IPS DF 19.7 (cell line): ENCODE measurements around the gene GRIN1.
A peak's percentile ranks its signal among the peaks of the same experiment; 100 is the strongest.

Experiments used
- DNase-seq: peaks from one replicate; pipeline ENCODE4 v3.0.0-alpha.2; 2013; ENCODE audit warnings: low read depth, low spot score

The GRIN1 gene

GRCh38 chr9:137178201-137178938, 39.4 kb downstream of the GRIN1 start:
- DNase-seq = no peak

GRCh38 chr9:137178939-137179630, 40.1 kb downstream of the GRIN1 start:
- no peak for DNase-seq

- no peak for DNase-seq
These were observed 40.8 kb downstream of the GRIN1 start for GRCh38 chr9:137179761-137180160.

DNA sequence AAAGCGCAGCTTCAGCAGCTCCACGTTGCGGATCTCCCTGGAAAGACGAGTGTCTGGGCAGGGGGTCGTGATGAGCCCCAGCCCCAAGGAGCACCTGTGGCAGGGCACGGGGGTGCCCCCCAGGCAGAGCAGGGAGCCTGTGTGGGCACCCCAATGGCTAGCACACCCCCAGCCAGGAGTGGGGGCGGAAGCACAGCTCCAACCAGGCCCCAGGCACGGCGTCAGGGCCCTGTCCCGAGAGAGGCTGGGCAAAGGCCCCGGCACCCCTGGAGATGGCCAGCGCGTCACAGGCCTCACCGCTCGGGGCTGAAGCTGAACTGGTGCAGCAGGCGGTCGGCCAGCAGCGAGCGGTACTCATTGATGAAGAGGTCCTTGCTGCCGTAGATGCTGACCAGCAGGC, 41.5 kb downstream of the GRIN1 start:
- no peak for DNase-seq

DNA sequence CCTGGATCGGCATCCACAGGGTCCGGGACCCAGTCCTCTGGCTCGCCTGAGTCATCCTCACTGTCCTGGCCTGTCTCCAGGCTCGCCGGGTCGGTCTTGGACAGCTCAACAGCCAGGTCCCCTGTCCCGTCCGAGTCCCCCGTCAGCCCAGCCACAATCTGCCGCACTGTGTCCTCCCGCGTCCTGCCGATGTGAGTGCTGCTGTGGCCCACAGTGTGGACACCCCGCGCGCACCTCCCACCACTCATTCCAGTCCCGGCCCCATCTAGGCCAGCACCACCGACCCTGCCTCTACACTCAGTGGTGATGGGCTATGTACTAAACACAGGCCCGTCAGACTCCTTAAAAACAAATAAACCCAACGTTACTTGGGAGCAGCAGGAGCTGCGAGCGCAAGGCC, 42.7 kb downstream of the GRIN1 start:
- DNase-seq = no peak

DNA sequence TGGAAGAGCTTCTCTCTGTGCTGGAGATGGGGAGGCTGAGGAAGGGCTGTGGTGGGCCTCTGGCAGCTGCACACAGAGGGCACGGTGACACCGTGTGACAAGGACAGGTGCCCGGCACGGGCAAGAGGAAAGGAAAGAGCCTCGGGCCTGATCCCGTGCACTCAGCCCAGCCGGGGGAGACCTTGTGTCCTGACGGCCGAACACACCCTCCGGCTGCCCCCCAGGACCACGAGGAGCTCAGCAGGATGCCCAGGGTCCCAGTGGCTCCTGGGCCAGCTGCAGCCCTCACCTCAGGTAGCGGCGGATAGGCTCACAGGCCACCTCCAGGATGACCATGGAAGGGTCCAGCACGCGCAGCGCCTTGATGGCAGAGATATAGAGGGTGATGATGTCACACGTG, 43.9 kb downstream of the GRIN1 start:
- DNase-seq = no peak

DNA sequence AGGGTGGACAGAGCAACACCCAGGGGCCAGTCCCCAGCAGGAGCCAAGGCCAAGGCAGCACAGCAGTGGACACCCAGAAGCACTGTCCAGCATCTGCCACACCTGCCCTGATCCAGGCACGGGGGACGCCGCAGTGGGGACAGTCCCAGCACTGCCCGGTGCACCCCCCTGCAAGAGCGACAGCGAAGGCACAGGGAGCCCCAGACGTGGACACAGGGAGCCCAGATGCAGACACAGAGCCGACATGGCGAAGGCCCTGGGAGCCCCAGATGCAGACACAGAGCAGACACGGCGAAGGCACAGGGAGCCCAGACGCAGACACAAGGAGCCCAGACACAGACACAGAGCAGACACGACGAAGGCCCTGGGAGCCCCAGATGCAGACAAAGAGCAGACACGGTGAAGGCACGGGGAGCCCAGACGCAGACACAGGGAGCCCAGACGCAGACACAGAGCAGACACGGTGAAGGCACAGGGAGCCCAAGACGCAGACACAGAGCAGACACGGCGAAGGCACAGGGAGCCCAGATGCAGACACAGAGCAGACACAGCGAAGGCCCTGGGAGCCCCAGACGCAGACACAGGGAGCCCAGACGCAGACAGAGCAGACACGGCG, 45.1 kb downstream of the GRIN1 start:
- DNase-seq = no peak

GRCh38 chr9:137184881-137185660, 46.1 kb downstream of the GRIN1 start:
- DNase-seq = no peak

DNA sequence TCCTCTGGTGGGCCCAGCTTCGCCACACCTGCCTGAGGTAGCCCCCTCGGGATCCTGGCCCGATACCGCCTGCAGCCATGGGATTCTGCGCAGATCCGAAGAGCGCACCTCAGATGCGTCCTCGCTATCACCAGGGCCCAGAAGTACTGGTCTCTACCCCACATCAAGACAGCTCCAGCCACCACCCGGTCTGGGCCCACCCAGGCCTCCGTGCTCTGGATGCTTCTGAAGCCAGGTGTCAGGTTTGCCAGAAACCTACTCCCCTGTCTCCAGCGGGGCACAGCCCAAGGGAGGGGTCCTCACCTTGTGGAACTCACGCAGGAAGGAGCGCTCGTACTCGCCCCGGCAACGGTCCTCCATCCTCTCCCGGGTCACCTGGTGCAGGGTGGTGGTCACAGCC, 47.0 kb downstream of the GRIN1 start:
- DNase-seq = no peak

GRCh38 chr9:137186385-137186784, 47.4 kb downstream of the GRIN1 start:
- no peak for DNase-seq

- no peak for DNase-seq
These were observed 48.4 kb downstream of the GRIN1 start for GRCh38 chr9:137187386-137187785.

DNA sequence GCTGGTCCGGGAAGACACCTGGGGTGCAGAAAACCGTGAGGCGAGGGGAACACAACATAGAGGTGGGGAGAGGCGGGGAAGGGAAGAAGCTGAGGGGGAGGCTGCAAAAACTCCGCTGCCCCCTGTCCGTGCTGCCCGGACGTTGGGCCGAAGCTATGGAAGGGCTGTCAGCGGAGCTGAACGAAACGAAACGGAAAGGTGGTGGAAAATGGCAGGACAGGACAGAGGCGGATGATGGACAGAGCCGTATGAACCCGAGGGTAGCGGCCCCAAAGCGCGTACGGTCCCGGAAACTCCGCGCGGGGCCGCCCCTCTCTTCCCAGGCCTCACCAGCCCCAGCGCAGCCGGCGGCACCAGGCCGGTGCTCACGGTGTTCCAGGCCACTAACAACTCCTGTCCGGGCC, 49.1 kb downstream of the GRIN1 start:
- no peak for DNase-seq

- peak; percentile 67 for DNase-seq
These were observed 49.7 kb downstream of the GRIN1 start, which contains the start of the genes ANAPC2 and SSNA1 for GRCh38 chr9:137188490-137189296. TSS of gene ANAPC2 (minus strand) at chr9:137188560. CDS start at chr9:137188532, 28 bp downstream. TSS of gene SSNA1 (plus strand) at chr9:137188676. CDS start at chr9:137188727, 51 bp downstream.

DNA sequence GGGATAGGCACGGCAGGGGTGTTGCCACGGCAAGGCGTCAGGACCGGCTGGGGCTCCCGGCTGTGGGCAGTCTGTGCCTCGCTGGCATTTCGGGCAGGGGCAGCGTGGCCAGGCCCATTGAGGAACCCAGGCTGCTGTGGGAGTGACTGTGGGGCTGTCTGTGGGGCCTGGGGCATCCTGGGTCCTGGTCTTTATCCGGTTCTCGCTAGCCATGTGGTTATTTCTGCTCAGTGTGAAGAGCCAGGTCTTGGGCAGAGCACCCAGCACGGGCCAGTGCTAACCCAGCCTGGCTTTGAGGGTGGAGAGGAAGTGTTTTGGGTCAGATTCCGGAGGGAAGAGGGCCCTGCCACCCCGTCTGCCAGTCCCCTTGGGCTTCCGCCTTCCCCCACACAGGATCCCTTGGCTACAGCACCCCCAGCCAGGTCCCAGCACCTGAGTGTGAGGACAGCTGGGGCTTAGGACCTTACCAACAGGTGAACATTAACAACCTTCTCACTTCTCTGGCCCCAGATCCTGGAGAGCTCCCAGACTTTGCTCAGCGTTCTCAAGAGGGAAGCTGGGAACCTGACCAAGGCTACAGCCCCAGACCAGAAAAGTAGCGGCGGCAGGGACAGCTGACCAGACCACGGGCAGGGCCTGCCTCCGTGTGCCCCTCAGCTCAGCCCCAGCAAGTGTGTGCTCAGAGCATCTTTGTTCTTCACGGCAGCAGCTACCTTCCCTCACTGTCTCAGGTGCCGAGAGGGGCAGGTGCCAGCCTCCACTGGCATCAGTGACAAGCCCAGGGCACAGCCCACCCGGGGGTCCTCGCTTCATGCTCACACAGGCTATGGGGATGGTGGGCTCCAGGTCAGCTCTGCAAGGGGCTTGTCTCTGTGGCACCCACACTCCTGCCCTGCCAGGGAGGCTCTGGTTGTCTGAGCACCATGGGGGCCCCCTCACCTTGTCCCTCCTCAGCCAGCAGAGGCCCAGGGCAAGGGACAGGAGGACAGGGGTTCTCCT, 50.6 kb downstream of the GRIN1 start:
- DNase-seq = no peak

DNA sequence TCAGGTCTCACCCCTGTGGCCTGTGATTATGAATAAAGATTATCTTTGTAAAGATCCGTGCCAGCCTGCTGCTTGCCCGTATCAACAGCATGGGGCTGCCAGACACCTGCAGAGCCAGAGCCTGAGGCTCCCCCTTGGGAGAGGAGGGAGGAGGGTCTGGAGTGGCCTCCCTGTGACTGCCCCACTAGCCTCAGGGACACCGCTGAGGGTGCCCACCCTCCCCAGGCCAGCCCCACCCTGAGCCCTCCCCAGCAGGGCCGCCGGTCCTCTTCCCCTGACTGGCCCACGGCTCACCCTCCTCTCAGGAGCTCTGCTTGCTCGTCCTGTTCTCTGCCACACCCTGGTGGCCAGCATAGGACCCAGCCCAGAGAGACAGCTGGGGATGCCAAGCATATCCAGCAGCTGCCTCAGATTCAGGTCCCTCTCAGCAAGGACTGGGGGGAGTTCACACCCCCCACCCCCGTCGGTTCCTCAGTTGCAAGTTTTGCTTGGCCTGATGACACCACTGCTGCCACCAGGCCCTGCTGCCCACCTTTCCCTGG, 51.4 kb downstream of the GRIN1 start:
- DNase-seq = no peak

DNA sequence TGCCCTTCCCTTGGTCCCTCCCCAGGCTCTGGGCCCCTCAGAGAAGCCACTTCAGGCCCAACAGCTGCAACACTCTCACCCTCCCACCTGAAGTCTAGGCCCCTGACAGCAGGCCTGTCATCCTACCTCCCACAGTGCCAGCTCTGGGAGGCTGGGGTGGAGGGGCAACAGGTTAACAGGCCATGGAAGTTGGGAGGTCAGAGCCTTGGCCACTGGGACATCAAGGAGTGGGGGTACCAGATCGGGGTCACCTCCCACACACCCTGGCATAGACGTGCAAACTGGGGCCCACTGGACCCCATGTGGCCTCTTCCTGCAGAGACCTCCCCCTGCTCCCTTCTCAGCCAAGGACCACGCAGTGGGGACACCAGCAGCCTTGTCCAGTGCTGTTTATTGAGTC, 52.3 kb downstream of the GRIN1 start:
- no peak for DNase-seq

DNA sequence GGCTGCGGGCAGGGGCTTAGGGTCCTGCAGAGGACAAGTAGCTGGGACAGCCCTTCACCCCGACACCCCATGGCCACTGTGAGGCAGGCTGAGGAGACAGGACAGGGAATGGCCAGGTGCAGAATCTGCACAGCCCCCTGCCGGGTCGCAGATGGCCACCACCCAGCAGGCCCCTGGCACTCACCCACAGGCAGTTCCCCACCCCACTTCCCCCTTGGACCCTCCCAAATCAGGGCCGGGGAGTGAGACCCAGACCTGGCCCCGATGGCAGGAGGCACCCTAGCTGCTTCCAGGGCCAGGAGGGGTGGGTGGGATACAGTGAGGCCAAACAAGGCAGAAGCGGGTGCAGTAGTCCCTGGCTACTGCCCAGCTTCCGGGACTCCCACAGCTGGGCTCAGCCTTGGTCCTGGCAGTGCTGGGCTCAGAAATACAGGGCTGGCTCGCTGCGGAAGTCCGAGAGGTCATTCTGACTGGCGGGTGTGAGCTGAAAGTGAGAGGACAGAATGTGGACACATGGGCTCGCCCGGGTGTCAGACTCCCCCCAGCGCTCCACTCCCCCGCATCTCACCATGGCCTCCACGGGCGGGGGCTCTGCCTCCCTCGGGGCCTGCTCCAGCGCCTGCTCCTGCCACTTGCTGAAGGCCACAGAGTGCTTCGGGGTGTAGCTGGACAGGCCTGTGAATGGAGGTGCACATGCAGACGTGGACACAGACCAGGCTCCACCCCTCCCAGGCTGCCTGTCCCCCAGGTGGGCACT, 52.9 kb downstream of the GRIN1 start:
- DNase-seq = no peak

- DNase-seq = no peak
These were observed 53.5 kb downstream of the GRIN1 start for GRCh38 chr9:137192448-137192780.

DNA sequence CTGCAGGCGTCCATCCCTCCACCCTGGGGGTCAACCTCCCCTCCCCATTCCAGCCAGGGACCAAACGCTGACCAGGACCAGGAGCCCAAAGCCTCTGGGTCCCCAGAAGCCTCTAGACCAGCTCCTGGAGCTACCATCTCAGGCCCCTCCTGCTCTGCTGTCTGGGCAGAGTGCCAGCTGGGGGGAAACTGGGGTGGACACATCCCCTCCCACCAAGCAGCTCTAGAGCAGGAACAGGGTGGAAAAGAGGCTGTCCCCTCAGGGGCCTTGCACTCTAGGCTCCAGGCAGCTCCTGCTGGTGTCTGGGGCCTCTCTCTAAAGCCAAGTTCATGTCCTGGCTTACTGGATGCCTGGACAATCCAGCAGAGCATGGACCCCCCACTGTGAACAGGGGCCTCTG, 53.9 kb downstream of the GRIN1 start:
- DNase-seq = no peak
